Upper lobe of left lung (tissue), 4 donors: ENCODE results near the gene ZNF76.
"Not testable (repeated sequence)": the region's sequence is repeated elsewhere in the genome, so short reads cannot be mapped to it uniquely, and the experiment has no call there.

Experiments
- POLR2AphosphoS5 ChIP-seq, 2 donors: sonication (generic); formaldehyde crosslinking; IDR thresholded peaks; one replicate each; pipeline ENCODE4 v1.5.1; 2017; ENCODE audit warnings: antibody characterized with exemption in 2 of 2
- TF ChIP-seq, protein P1 (sequence below), 6 experiments: fragments of 450-650 bp in 4 of 6; fragments of 200-600 bp in 2 of 6; sonication (generic) in 2 of 6; IDR thresholded peaks; one replicate each; pipeline ENCODE4 v1.5.1; 2016 to 2019; ENCODE audit warnings: antibody characterized with exemption in 6 of 6

- TF ChIP-seq, protein P1, sequence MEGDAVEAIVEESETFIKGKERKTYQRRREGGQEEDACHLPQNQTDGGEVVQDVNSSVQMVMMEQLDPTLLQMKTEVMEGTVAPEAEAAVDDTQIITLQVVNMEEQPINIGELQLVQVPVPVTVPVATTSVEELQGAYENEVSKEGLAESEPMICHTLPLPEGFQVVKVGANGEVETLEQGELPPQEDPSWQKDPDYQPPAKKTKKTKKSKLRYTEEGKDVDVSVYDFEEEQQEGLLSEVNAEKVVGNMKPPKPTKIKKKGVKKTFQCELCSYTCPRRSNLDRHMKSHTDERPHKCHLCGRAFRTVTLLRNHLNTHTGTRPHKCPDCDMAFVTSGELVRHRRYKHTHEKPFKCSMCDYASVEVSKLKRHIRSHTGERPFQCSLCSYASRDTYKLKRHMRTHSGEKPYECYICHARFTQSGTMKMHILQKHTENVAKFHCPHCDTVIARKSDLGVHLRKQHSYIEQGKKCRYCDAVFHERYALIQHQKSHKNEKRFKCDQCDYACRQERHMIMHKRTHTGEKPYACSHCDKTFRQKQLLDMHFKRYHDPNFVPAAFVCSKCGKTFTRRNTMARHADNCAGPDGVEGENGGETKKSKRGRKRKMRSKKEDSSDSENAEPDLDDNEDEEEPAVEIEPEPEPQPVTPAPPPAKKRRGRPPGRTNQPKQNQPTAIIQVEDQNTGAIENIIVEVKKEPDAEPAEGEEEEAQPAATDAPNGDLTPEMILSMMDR (IDR thresholded peaks at IDR 0.05): not testable (repeated sequence)
- TF ChIP-seq POLR2AphosphoS5 (IDR thresholded peaks at IDR 0.05): not testable (repeated sequence)
Measured at GRCh38 chr6:35307138-35307537, 47.6 kb downstream of the ZNF76 start.
